Measurements from ENCODE around the gene SRP68.

Gene SRP68

DNA sequence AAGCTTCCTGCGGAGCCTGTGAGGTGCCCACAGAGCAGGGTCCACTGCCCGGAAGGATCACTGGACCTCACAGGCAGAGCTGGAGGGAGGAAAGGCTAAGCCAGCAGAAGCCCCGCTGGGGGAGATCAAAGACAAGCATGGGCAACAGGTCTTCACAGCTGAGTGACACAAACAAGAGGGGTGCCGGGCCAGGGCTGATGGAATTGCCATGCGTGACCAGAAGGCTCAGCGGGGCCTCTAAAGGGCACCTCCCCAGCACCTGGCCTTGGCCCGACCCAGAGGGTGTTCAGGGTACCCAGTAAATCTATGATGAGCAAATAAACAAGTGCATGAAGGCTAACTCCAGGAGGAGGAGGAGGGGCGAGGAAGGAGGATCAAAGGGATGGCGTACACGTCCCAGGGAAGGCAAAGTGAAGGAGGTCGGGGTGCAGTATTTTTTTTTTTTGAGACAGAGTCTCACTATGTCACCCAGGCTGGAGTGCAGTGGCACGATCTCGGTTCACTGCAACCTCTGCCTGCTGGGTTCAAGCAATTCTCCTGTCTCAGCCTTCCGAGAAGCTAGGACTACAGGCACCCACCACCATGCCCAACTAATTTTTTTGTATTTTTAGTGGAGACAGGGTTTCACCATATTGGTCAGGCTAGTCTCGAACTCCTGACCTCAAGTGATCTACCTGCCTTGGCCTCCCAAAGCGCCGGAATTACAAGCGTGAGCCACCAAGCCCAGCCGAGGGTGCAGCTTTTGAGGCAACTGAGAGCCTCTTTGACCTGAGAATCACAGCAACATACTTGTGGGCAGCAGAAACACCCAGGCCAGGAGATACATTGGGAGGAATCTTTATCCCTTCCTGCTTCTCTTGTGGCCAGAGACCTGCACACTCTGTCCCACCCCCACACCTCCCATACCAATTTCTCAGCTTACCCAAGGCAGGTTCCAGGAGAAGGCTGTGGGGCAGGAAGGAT lies 47.4 kb upstream of the SRP68 start:
- Histone ChIP-seq H3K4me3 (ENCODE audit: low read depth, low read length, poor library complexity, severe bottlenecking) (no peak overlapping the region), H2AFZ (ENCODE audit: low read length) (no peak overlapping the region), H3K9me2 (ENCODE audit: low read depth, low read length) (no peaks in the 10 kb centered on the region), H3K4me2 (ENCODE audit: low read length) (no peak overlapping the region), H3F3A (ENCODE audit: insufficient read depth, low read length) (no peaks in the 10 kb centered on the region), H3K9ac (ENCODE audit: low read length) (no peak overlapping the region), H3K4me1 (ENCODE audit: insufficient read depth, low read length, severe bottlenecking) (peaks cover 7% of the 10 kb centered on the region), H3K27me3 (ENCODE audit: insufficient read depth, low read length) (peaks cover 7% of the 10 kb centered on the region; the same call in 1 of the 2 replicates), H3K27ac (ENCODE audit: low read depth, low read length, poor library complexity, severe bottlenecking) (no peak overlapping the region), H3K36me3 (ENCODE audit: insufficient read depth, low read length) (no peaks in the 10 kb centered on the region), H3K9me3 (ENCODE audit: low read length) (no peaks in the 10 kb centered on the region), H4K20me1 (ENCODE audit: insufficient read depth, low read length) (no peaks in the 10 kb centered on the region), H3K79me2 (ENCODE audit: insufficient read depth, low read length) (no peaks in the 10 kb centered on the region)
- TF ChIP-seq, protein P1, sequence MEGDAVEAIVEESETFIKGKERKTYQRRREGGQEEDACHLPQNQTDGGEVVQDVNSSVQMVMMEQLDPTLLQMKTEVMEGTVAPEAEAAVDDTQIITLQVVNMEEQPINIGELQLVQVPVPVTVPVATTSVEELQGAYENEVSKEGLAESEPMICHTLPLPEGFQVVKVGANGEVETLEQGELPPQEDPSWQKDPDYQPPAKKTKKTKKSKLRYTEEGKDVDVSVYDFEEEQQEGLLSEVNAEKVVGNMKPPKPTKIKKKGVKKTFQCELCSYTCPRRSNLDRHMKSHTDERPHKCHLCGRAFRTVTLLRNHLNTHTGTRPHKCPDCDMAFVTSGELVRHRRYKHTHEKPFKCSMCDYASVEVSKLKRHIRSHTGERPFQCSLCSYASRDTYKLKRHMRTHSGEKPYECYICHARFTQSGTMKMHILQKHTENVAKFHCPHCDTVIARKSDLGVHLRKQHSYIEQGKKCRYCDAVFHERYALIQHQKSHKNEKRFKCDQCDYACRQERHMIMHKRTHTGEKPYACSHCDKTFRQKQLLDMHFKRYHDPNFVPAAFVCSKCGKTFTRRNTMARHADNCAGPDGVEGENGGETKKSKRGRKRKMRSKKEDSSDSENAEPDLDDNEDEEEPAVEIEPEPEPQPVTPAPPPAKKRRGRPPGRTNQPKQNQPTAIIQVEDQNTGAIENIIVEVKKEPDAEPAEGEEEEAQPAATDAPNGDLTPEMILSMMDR (IDR thresholded peaks at IDR 0.05; ENCODE audit: low read length) = no peak
- no peak for TF ChIP-seq EZH2 (IDR thresholded peaks at IDR 0.05; ENCODE audit: borderline replicate concordance, low read length)

DNA sequence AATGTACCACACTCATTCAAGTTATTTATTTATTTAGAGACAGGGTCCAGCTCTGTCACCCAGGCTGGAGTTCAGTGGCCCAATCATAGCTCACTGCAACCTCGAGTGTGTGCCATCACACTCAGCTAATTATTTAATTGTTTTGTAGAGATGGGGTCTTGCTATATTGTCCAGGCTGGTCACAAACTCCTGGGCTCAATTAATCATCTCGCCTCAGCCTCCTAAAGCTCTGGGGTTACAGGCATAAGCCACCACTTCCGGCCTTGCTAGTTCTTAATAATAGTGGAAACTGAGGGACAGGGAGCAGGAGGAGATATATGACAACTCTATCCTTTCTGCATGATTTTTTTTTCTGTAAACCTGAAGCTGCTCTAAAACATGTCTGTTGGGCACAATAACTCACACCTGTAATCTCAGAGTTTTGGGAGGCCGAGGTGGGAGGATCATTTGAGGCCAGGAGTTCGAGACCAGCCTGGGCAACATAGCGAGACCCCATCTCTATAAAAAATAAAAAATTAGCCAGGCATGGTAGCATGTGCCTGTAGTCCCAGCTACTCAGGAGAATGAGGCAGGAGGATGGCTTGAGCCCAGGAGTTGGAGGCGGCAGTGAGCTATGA lies 42.9 kb upstream of the SRP68 start:
- Histone ChIP-seq H3K4me2 (ENCODE audit: low read length) (no peak overlapping the region), H3K9me2 (ENCODE audit: low read depth, low read length) (no peaks in the 10 kb centered on the region), H3K36me3 (ENCODE audit: insufficient read depth, low read length) (no peaks in the 10 kb centered on the region), H3K27me3 (ENCODE audit: insufficient read depth, low read length) (peaks cover 7% of the 10 kb centered on the region; the same call in 1 of the 2 replicates), H3K4me3 (ENCODE audit: low read depth, low read length, poor library complexity, severe bottlenecking) (no peak overlapping the region), H2AFZ (ENCODE audit: low read length) (no peak overlapping the region), H3K4me1 (ENCODE audit: insufficient read depth, low read length, severe bottlenecking) (no peaks in the 10 kb centered on the region), H3K9me3 (ENCODE audit: low read length) (no peaks in the 10 kb centered on the region), H4K20me1 (ENCODE audit: insufficient read depth, low read length) (no peaks in the 10 kb centered on the region), H3F3A (ENCODE audit: insufficient read depth, low read length) (no peaks in the 10 kb centered on the region), H3K9ac (ENCODE audit: low read length) (no peak overlapping the region), H3K27ac (ENCODE audit: low read depth, low read length, poor library complexity, severe bottlenecking) (no peak overlapping the region), H3K79me2 (ENCODE audit: insufficient read depth, low read length) (no peaks in the 10 kb centered on the region)
- no peak for TF ChIP-seq EZH2 (IDR thresholded peaks at IDR 0.05; ENCODE audit: borderline replicate concordance, low read length)
- TF ChIP-seq, protein P1 (IDR thresholded peaks at IDR 0.05; ENCODE audit: low read length) = no peak

DNA sequence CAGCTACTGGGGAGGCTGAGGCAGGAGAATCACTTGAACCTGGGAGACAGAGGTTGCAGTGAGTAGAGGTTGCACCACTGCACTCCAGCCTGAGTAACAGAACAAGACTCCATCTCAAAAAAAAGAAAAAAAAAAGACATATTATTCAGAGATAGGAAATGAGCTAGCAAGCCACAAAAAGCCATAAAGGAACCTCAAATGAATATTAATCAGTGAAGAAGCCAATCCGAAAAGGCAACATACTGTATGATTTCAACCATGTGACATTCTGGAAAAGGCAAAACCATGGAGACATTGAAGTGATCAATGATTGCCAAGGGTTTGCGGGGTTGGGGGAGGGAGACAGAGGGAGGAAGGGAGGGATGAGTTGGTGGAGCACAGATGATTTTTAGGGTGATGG lies 39.6 kb upstream of the SRP68 start:
- Histone ChIP-seq H3K79me2 (ENCODE audit: insufficient read depth, low read length) (no peaks in the 10 kb centered on the region), H3K4me1 (ENCODE audit: insufficient read depth, low read length, severe bottlenecking) (no peaks in the 10 kb centered on the region), H3K9me2 (ENCODE audit: low read depth, low read length) (no peaks in the 10 kb centered on the region), H2AFZ (ENCODE audit: low read length) (no peak overlapping the region), H3K4me2 (ENCODE audit: low read length) (no peak overlapping the region), H3K27me3 (ENCODE audit: insufficient read depth, low read length) (peaks cover 7% of the 10 kb centered on the region; the same call in 1 of the 2 replicates), H3K9ac (ENCODE audit: low read length) (no peak overlapping the region), H3K36me3 (ENCODE audit: insufficient read depth, low read length) (no peaks in the 10 kb centered on the region), H3K27ac (ENCODE audit: low read depth, low read length, poor library complexity, severe bottlenecking) (no peak overlapping the region), H4K20me1 (ENCODE audit: insufficient read depth, low read length) (no peaks in the 10 kb centered on the region), H3F3A (ENCODE audit: insufficient read depth, low read length) (no peaks in the 10 kb centered on the region), H3K9me3 (ENCODE audit: low read length) (no peaks in the 10 kb centered on the region), H3K4me3 (ENCODE audit: low read depth, low read length, poor library complexity, severe bottlenecking) (no peak overlapping the region)
- TF ChIP-seq EZH2 (IDR thresholded peaks at IDR 0.05; ENCODE audit: borderline replicate concordance, low read length) = no peak
- TF ChIP-seq, protein P1 (IDR thresholded peaks at IDR 0.05; ENCODE audit: low read length) = no peak
